Measurements from ENCODE around the gene HRH3. TPM values are rescaled to one million over a fixed set of nuclear protein-coding genes. Genes with fewer than 3 reads are reported as not detected.

Gene HRH3
- total RNA-seq, 2 donors from 2014 or later = 0.44 TPM; not detected in 1

- 92 to 96% methylated on average over 28 of the region's 28 CpGs for WGBS, 2 experiments (ENCODE audit: insufficient coverage in 1 of 2, insufficient read length in 1 of 2)
- peak overlapping the region; percentile 53 for H3K27ac Mint-ChIP-seq
Observed at GRCh38 chr20:62174021-62174804, 45.9 kb downstream of the HRH3 start.

GRCh38 chr20:62172666-62173065 lies 47.4 kb downstream of the HRH3 start:
- peaks cover 42% of the 10 kb centered on the region for H3K36me3 Mint-ChIP-seq (ENCODE audit: low read depth)
- DNase-seq = no peak
- H3K4me3 ChIP-seq (ENCODE audit: low read length) = no peak overlapping the region
- H3K4me3 Mint-ChIP-seq = no peak overlapping the region
- H3K27me3 ChIP-seq (ENCODE audit: control insufficient read depth, insufficient read depth, low read length, poor library complexity, severe bottlenecking) = no peaks in the 10 kb centered on the region
- TF ChIP-seq CTCF (conservative IDR thresholded peaks at IDR 0.05) = no peak
- WGBS, 2 experiments (ENCODE audit: insufficient coverage in 1 of 2, insufficient read length in 1 of 2) = 93 to 96% methylated on average over 11 to 18 of the region's 18 CpGs
- H3K36me3 ChIP-seq (ENCODE audit: control insufficient read depth, insufficient read depth, low read length) = peaks cover 25% of the 10 kb centered on the region
- H3K9me3 ChIP-seq (ENCODE audit: control insufficient read depth, low read length) = no peaks in the 10 kb centered on the region
- no peaks in the 10 kb centered on the region for H3K4me1 ChIP-seq (ENCODE audit: control insufficient read depth, insufficient read depth, low read length)
- no peaks in the 10 kb centered on the region for H3K9me3 Mint-ChIP-seq
- no peak overlapping the region for H3K27ac ChIP-seq (ENCODE audit: low read depth, low read length)
- no peaks in the 10 kb centered on the region for H3K27me3 Mint-ChIP-seq (ENCODE audit: insufficient read depth)
- H3K27ac Mint-ChIP-seq = no peak overlapping the region
- no peaks in the 10 kb centered on the region for H3K4me1 Mint-ChIP-seq
- no peak overlapping the region for H3K9ac ChIP-seq (ENCODE audit: extremely low read depth, low read length, poor library complexity, severe bottlenecking)

More at GRCh38 chr20:62174021-62174804, 45.9 kb downstream of the HRH3 start:
- Histone ChIP-seq H3K36me3 (ENCODE audit: control insufficient read depth, insufficient read depth, low read length) (peaks cover 20% of the 10 kb centered on the region), H3K4me3 (ENCODE audit: low read length) (no peak overlapping the region), H3K9me3 (ENCODE audit: control insufficient read depth, low read length) (no peaks in the 10 kb centered on the region), H3K27me3 (ENCODE audit: control insufficient read depth, insufficient read depth, low read length, poor library complexity, severe bottlenecking) (no peaks in the 10 kb centered on the region), H3K27ac (ENCODE audit: low read depth, low read length) (no peak overlapping the region), H3K9ac (ENCODE audit: extremely low read depth, low read length, poor library complexity, severe bottlenecking) (no peak overlapping the region), H3K4me1 (ENCODE audit: control insufficient read depth, insufficient read depth, low read length) (no peaks in the 10 kb centered on the region)
- no peak for TF ChIP-seq CTCF (conservative IDR thresholded peaks at IDR 0.05)
- no peak for DNase-seq
- Mint-ChIP-seq H3K4me1 (no peaks in the 10 kb centered on the region), H3K4me3 (no peak overlapping the region), H3K27me3 (ENCODE audit: insufficient read depth) (no peaks in the 10 kb centered on the region), H3K36me3 (ENCODE audit: low read depth) (peaks cover 34% of the 10 kb centered on the region), H3K9me3 (no peaks in the 10 kb centered on the region)

GRCh38 chr20:62171245-62171644 lies 48.8 kb downstream of the HRH3 start:
- no peaks in the 10 kb centered on the region for H3K4me1 Mint-ChIP-seq

More at GRCh38 chr20:62171245-62171644, 48.8 kb downstream of the HRH3 start:
- Histone ChIP-seq H3K27ac (ENCODE audit: low read depth, low read length) (no peak overlapping the region), H3K4me1 (ENCODE audit: control insufficient read depth, insufficient read depth, low read length) (no peaks in the 10 kb centered on the region), H3K9me3 (ENCODE audit: control insufficient read depth, low read length) (no peaks in the 10 kb centered on the region), H3K36me3 (ENCODE audit: control insufficient read depth, insufficient read depth, low read length) (peaks cover 26% of the 10 kb centered on the region), H3K4me3 (ENCODE audit: low read length) (no peak overlapping the region), H3K9ac (ENCODE audit: extremely low read depth, low read length, poor library complexity, severe bottlenecking) (no peak overlapping the region), H3K27me3 (ENCODE audit: control insufficient read depth, insufficient read depth, low read length, poor library complexity, severe bottlenecking) (no peaks in the 10 kb centered on the region)
- no peak overlapping the region for H3K4me3 Mint-ChIP-seq
- peaks cover 43% of the 10 kb centered on the region for H3K36me3 Mint-ChIP-seq (ENCODE audit: low read depth)
- no peaks in the 10 kb centered on the region for H3K9me3 Mint-ChIP-seq
- 95 to 98% methylated on average over 7 to 8 of the region's 8 CpGs for WGBS, 2 experiments (ENCODE audit: insufficient coverage in 1 of 2, insufficient read length in 1 of 2)
- TF ChIP-seq CTCF (conservative IDR thresholded peaks at IDR 0.05) = no peak
- H3K27ac Mint-ChIP-seq = no peak overlapping the region
- H3K27me3 Mint-ChIP-seq (ENCODE audit: insufficient read depth) = no peaks in the 10 kb centered on the region
- DNase-seq = no peak
